ENCODE results near the gene GLO1.
A peak's percentile ranks its signal among the peaks of the same experiment; 100 is the strongest.

The GLO1 gene

DNA sequence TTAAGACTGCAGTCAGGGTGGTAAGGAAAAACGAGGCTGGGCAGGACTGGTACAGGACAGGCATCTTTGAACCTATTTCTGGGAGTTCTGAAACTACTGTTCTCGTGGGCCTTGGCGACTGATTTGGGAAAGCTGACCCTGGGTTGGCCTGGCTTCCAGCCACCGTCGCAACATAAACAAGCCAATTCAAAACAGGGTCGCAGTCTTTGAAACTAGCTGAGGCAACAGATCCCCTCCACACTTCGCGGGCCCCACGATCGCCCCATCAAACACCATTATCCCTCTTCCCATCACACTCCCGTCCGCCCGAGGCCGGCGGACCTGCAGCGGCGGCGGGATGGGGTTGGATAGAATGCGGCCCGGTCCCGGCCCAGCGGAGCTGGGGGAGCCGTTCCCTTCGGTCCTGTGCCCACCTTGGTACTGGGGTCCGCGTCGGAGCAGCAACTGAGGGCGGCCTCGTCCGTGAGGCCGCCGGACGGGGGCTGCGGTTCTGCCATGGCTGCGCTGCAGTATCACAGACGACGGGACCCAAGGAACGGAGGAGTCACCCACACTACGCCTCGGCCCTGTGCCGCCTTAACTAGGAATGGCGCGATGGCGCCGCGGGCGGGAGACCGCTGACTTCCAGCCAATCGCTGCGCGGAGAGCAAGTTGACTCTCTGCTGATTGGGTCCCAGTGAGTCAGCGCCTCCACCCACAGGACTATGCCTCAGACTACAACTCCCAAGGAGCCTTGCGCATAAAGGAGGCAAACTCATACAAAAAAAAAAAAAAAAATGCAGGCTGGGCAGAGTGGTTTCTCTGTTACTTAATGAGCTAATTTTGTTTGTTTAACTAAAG, at the start of gene GLO1:
GLO1 (minus strand) TSS at position 588 of the 840 bp plus-strand sequence; CDS start at position 497, 91 bp downstream.
- peak; percentile 84 to 94 for DNase-seq (ENCODE audit: low read depth in 1 of 2, low spot score in 1 of 2)

DNA sequence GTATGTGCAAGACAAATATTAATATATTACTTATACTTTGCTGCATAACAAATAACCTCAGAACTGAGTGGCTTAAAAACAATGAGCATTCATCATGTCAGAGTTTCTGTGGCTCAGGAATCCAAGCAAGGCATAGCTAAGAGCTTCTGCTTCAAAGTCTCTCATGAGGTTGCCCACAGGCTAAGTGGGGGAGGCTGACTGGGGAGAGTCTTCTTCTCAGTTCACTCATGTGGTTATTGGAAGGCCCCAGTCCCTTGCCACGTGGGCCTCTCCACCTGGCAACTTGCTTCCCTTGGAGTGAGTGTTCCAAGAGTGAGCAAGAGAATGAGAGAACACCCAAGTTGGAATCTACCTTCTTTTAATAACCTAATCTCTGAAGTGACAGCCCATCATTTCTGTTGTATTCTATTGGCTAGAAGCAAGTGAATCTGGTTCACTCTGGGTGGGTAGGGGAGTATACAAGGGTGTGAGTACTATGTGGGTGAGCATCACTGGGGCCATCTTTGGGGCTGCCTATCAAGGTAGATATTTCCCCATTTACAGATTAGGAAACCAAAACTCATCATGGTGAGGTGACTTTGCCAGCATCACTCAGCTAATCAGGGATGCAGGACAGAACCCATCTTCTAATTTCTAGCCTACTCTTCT, 48.1 kb upstream of the GLO1 start:
- DNase-seq (ENCODE audit: low read depth in 1 of 2, low spot score in 1 of 2) = no peak

DNA sequence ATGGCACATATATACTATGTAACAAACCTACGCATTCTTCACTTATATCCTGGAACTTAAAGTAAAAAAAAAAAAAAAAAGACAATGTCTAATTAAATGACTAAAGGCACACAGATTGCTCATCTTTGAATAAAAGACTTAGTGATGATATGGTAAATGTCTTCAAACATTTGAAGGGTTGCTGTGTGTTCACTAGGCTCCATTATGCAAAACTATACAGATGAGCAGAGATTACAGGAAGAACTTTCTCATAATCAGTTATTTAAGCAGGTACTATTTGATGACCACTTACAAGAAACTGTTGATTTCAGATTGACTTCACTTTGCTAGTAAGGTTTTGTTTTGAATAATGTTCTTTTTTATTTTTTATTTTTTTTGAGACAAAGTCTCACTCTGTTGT, 46.5 kb upstream of the GLO1 start:
- no peak for DNase-seq (ENCODE audit: low read depth in 1 of 2, low spot score in 1 of 2)

DNA sequence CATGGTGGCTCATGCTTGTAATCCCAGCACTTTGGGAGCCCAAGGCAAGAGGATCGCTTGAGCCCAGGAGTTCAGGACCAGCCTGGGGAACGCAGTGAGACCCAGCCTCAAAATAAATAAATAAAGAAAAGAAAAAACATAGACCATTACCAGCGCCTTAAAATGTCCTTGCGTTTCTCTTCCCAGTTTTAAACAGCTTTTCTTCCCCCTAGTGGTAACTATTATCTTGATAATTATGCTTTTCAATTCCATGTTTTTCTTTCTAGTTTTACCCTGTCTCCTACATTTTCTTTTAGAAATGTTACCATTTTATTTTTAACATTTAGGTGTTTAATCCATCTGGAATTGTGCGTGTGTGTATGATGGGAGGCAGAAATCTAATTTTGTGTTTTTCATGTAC, 36.6 kb upstream of the GLO1 start:
- DNase-seq (ENCODE audit: low read depth in 1 of 2, low spot score in 1 of 2) = no peak

DNA sequence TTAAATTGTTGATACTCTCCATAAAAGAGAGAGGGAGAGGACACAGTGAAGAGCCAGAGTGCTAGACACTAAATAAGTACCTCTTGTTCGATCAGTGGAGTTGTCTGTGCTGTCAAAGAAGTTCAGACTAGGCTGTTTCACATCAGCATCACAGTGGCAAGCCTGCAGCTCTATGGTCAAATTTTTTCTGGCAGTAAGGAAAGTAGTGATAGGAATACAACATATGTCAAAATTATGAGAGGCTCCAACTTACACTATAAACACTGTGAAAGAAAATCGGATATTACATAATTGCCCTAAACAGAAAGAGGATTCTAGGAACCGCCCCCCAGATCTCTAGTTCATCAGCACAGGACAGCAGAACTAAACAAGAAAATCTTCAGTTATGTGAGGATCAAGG, 35.3 kb upstream of the GLO1 start:
- DNase-seq (ENCODE audit: low read depth in 1 of 2, low spot score in 1 of 2) = no peak

DNA sequence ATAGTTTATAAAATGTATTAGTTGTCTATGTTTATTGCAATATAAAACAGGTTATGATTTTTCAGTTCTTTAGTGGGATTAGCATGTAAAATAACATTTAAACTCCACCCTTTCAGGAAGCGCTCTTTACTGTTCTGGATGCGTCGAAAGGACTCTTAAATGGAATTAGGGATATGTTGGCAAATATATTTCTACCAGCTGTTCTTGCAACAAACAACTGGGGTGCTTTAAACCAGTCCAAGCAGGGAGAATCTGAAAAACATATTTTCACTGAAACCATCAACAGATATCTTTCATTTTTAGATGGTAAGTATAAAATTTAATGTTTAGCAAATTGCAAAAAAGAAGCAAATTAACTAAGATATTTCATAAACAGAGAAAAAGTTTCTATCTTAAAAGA, 34.0 kb upstream of the GLO1 start:
- DNase-seq (ENCODE audit: low read depth in 1 of 2, low spot score in 1 of 2) = no peak

DNA sequence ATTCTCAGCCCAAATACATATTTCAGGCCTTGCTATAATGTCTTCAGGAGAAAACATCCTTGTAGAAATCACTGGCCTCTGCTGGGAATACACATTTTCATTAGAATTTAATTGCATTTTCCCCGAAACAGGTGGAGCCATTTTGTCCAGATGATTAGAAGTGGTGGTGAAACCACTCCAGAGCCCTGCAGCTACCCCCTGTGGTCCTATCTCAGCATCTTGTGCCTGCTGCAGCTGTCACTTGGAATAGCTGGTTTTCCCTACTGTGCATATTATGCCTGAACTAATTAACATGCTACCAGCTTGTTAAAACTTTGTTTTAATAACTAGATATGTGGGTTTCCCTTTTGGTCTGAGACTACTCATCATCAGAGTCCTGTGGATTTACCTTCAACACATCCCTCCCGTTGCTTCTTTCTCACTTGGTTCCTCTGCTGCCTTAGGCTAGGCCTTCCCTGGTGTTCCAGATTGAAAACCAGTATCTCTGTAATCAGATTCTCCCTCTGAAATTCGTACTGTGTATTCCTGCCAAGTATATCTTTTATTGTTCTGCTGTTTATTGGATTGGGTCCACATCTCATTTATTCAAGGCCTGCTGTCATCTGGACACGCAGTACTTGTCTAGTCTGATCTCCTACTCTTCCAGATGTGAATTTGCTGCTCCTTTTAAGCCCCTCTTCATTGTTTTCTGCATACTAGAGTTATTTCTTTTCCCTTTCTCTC, 27.4 kb upstream of the GLO1 start:
- DNase-seq (ENCODE audit: low read depth in 1 of 2, low spot score in 1 of 2) = no peak

DNA sequence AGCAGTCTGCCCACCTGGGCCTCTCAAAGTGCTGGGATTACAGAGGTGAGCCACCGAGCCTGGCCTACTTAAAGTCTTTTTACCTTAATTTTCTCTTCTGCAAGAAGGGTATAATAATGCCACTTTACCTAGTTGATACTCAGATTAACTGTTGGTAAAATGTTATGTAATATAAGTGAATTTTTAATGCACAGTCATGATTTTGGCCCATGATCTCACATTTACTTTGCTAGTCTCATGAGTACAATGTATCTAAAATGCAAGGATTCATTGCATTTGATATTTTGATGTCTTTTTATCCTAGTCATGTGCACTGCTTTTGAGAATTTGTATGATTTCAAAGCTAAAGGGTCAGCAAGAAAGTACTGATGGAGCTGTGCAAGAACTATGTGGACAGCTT, 25.3 kb upstream of the GLO1 start:
- DNase-seq (ENCODE audit: low read depth in 1 of 2, low spot score in 1 of 2) = no peak

DNA sequence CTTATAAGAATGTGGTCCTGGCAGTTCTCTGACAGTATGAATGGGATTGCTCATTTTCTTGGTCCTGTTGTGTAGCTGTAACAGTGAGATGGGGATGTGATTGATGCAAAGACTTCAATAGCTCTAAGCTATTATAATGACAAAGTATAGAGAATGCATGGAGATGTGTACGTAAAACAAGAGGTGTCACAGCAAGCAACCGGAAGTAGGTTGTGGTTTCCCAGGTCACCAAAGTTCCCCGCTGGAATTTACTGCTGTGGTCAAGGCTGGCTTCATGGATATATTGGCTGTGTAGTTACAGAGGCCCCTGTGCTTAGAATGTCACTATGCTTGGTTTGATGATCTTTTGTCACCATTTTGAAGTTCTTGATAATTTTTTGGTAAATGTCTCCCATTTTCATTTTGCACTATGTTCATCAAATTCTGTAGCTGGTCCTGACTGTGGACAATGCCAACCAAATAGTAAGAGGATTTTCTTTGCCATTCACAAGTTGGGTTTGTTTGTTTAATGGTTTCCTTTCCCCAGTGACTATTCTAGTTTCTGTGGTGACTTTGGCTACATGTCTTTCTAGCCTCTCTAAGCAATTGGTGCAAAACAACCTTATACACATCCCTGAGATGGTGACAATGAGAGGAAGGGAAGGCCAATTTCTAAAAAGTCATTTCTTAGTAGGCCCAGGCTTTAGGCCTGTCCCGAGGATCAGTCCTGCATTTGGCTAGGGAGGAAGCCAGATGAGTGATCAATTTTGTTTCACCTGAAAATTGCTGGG, 22.7 kb upstream of the GLO1 start:
- no peak for DNase-seq (ENCODE audit: low read depth in 1 of 2, low spot score in 1 of 2)

DNA sequence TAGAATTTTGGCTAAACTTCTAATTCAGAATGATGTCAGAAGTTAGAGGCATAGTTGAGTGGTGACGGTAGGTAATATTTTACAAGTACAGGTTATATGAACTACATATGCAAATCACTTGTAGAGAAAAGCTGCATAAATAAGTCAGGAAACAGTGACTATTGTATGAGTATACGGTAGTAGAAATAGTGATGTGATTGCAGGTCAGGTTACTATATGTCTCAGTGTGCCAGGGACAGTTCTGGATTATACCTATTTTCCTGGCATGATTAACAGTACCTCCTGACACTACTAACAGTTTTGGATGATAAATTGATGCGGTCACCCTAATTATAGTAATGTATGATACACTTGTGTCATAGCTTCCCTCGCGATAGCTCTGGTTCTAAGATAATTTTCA, 21.4 kb upstream of the GLO1 start:
- no peak for DNase-seq (ENCODE audit: low read depth in 1 of 2, low spot score in 1 of 2)

DNA sequence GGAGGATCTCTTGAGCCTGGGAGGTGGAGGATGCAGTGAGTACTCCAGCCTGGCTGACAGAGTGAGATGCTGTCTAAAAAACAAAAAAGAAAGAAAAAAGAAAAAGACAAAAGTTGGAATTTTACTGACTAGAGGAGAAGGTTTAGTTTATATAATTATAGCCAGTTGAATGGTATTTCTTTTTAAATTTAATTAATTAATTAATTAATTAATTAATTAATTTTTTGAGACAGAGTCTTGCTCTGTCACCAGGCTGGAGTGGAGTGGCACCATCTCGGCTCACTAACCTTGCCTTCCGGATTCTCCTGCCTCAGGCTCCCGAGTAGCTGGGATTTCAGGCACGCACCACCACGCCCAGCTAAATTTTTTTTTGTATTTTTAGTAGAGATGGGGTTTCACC, 20.8 kb upstream of the GLO1 start:
- DNase-seq (ENCODE audit: low read depth in 1 of 2, low spot score in 1 of 2) = no peak

DNA sequence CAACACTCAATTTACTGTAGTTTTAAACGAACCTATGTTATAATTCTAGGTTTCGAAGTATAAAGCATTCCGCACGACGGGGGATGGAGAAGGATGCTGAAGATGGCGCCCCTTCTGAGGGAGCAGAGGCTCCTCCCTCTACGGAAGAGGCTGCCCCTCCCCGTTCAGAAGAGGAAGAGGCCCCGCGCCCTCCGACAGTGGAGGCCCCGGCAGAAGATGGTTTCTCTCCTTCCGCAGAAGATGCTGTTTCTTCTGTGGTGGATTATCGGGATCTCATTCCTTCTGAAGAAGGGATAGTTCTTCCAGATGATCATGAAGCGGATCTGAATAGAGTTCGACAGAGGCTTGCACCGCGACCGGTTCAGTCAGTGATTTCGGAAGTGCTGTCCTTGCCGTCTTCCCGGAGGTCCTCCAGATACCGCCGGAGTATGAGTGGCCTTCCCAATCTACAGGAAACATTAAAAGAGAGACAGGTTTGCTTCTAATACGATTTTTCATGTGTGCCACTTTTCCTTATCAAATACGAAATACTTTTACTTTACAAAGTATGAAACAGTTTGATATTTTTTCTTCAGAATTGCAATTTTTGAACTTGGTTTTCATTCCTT, 19.9 kb upstream of the GLO1 start:
- DNase-seq (ENCODE audit: low read depth in 1 of 2, low spot score in 1 of 2) = no peak

DNA sequence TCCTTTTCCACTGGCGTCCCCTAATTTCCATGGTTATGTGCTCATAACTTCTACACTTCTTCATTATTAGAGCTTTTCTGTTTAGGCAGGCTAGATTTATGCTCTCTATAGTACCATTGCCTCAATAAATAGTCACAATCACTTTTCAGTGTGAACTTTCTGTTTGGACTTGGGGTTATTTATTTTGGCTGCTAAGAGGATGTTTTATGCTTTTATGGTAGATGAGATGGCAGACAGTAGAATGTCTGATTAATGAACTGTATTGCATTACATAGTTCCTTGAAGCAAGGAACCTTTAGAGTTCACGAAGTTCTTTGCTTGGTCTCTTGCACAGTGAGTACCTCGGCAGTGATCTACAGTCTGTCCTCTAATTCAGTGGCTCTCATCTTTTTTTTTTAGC, 19.1 kb upstream of the GLO1 start:
- DNase-seq (ENCODE audit: low read depth in 1 of 2, low spot score in 1 of 2) = no peak

DNA sequence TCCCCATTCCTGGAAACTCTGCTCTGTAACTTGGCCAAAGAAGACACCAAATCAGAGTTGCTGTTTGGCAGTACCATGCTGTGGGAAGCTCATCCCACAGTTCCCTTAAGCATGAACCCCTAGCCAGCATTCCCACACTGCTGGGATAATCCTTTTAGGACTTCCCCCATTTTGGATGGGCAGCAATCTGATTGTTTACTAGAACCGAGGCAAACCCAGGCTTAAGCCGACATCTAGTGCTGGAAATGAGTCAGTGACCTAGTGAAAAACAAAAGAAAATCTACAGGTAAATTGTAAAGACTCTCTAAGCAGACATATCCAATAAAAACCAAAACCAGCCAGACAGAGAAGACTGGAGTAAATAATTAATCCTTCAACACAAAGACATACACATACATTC, 17.4 kb upstream of the GLO1 start:
- no peak for DNase-seq (ENCODE audit: low read depth in 1 of 2, low spot score in 1 of 2)

DNA sequence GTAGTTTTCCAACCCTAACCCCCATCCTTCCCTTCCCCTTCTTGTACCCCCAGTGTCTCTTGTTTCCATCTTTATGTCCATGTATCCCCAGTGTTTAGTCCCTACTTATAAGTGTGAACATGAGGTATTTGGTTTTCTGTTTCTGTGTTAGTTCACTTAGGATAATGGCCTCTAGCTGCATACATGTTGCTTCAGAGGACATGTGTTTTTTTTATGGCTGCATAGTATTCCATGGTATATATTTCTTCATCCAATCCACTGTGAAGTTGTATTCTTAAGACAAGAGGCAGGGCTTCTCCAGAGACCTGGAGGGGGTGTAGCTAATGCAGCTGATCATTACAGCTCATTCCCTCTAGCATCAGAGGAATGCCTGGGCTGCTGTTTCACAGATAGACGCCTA, 16.4 kb upstream of the GLO1 start:
- DNase-seq (ENCODE audit: low read depth in 1 of 2, low spot score in 1 of 2) = no peak

DNA sequence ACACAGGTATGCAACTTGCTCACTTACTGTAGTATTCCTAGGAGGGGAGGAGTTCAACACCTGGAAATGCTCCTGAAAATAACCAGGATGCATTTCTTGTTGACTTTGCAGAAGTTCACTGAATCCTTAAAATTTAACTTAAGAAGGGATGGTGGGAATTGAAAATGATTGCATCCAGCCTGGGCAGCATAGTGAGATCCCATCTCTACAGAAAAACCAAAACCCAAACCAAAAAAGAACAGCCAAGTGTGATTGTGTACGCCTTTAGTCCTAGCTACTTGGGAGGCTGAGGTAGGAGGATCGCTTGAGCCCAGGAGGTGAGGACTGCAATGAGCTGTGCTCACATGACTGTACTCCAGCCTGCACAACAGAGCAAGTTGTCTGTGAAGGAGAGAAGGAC, 13.9 kb upstream of the GLO1 start:
- no peak for DNase-seq (ENCODE audit: low read depth in 1 of 2, low spot score in 1 of 2)

DNA sequence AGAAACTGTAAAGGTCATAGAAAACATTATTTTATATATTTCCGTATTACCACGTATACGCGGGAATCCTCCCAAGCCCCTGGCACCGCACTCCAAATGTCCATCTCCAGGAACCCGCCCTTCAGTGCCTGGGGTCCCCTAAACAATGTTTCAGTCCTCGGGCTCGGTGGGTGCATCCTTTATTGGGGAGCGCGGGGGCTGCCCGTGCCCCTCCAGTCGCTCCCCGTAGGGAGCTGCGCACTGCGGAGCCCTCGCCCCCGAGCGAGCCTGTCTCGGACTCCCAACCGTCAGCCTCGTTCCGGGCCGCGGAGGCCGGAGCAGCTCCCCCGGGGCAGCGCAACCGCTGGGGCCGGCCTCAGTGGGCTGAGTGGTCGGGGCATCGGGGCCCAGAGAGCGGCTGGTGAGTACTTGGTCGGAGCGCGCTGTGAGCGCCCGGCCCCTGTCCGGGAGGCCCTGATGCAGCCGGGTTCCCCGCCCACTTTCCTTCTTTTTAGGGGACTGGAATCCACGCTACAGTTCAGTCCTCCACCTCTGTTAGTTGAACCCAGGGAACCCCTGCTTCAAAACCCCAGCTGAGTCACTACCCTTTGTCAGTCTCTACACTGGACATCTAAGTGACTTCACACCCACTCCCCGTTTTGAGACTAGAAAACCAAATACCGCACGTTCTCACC, 12.2 kb upstream of the GLO1 start, which contains the start of gene DNAH8:
DNAH8 (plus strand) TSS at position 296 of the 674 bp plus-strand sequence. CDS start 7,499 bp downstream, outside the sequence.
- DNase-seq (ENCODE audit: low read depth in 1 of 2, low spot score in 1 of 2) = no peak

DNA sequence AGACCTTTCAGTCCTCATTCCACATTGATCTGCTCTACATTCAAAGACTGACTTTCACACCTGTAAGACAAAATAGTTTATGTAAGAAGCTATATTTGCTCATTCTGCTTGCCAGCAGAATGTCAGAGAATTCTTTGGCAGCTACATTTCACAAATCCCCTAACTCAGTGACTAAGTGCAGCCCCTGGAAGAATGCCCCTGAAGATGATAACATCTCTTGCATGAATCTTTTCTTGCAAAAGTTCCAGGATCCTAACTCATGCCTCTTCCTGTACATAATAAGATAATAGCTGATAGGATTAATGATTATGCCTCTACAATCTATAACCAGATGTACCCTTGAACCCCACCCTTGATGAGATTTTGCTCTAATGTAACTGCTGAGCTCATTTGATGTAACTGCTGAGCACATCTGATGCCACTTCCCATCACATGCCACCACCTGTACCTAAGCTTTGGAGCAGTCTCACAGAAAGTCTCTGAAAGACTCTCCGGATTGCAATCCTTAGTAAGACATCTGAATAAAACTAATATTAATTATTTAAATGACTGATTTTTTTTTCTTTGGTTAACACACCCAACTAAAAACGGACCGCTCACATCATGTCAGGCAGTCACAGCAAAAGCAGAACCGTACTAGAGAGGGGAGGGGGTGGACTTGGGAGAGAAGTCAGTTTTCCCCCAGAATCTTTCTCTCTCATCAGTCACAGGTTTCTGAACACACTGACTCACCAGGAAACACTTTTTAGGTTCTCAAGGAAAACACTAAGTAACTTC, 11.5 kb upstream of the GLO1 start:
- DNase-seq (ENCODE audit: low read depth in 1 of 2, low spot score in 1 of 2) = no peak

DNA sequence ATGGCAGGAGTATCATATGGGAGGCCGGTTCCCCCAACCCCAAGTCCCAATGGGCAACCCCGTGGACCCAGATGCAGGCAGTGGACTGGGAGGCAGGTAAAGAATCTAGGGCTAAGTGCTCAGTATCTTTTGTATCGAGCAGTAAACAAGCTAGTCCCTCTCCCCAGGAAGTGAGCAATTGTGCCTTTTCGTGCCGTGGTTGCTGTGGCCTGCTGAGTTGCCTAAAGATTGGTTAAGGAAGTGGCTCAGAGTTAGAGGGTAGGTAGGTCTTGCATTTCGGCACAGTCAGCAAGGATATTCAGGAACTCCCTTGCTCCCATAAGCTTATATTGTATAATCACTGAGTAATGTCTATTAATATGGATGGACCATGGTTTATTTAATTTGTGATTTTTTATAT, 10.9 kb upstream of the GLO1 start:
- DNase-seq (ENCODE audit: low read depth in 1 of 2, low spot score in 1 of 2) = peak; percentile 13 to 39

DNA sequence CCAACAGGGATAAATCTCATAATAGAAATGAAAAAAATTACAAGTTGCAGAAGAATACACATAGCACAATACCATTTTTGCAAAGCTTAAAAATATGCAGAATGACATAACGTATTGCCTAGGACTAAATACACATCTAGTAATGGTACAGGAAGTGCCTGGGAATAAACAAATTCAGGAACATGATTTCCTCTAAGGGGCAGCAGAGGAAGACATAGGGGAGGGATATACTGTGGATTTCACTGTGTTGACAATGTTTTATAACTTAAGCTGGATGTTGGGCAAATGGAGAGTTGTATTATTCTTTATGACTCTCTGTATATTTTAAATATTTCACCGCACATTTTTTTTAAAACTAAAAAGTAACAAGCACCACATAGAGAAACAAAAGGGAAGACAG, 5.6 kb upstream of the GLO1 start:
- DNase-seq (ENCODE audit: low read depth in 1 of 2, low spot score in 1 of 2) = no peak
